ENCODE results near the gene NOB1. TPM values are rescaled to one million over a fixed set of nuclear protein-coding genes. Genes with fewer than 3 reads are reported as not detected.

The NOB1 gene
- total RNA-seq, 1 experiment from 2014 or later = 101 TPM

- Histone ChIP-seq H2BK15ac (ENCODE audit: low read depth, low read length) (no peak overlapping the region), H4K5ac (ENCODE audit: insufficient read length, low read depth, low read length) (no peak overlapping the region), H2BK12ac (ENCODE audit: insufficient read length, low read depth, low read length) (no peak overlapping the region), H4K91ac (ENCODE audit: insufficient read length, low read depth, low read length) (no peak overlapping the region), H3K14ac (ENCODE audit: insufficient read depth, low read length) (no peak overlapping the region), H2AFZ (ENCODE audit: low read length) (no peak overlapping the region), H2BK120ac (ENCODE audit: low read depth, low read length, poor library complexity, severe bottlenecking) (no peak overlapping the region), H3K9me3 (ENCODE audit: control insufficient read depth, low read depth, low read length) (no peaks in the 10 kb centered on the region), H3K56ac (ENCODE audit: insufficient read length, low read depth, low read length) (no peak overlapping the region), H3K27ac (ENCODE audit: insufficient read length, low read depth, low read length) (no peak overlapping the region), H3T11ph (ENCODE audit: low read length) (no peak overlapping the region), H3K23me2 (ENCODE audit: insufficient read length, low read depth, low read length, poor library complexity, severe bottlenecking) (no peaks in the 10 kb centered on the region), H3K4ac (ENCODE audit: low read depth, low read length) (no peak overlapping the region), H3K18ac (ENCODE audit: insufficient read length, low read depth, low read length) (no peak overlapping the region), H4K20me1 (ENCODE audit: control insufficient read depth, insufficient read depth, insufficient read length) (no peaks in the 10 kb centered on the region), H3K4me2 (ENCODE audit: insufficient read depth, insufficient read length, low read length) (no peak overlapping the region), H2BK20ac (ENCODE audit: low read depth, low read length, poor library complexity, severe bottlenecking) (no peak overlapping the region), H3K27me3 (ENCODE audit: insufficient read depth, low read length) (no peaks in the 10 kb centered on the region), H4K8ac (replicated peaks; ENCODE audit: insufficient read length, low read depth, low read length) (no peak overlapping the region), H3K23ac (ENCODE audit: insufficient read length, low read depth, low read length) (no peak overlapping the region), H3K4me1 (ENCODE audit: insufficient read depth, low read length) (no peaks in the 10 kb centered on the region), H3K79me2 (ENCODE audit: insufficient read depth, low read length) (peaks cover 5% of the 10 kb centered on the region; the same call in 1 of the 2 replicates), H3K9ac (ENCODE audit: extremely low read depth, insufficient read length, low read length) (no peak overlapping the region), H3K79me1 (ENCODE audit: insufficient read depth, low read depth, low read length, poor library complexity, severe bottlenecking) (no peaks in the 10 kb centered on the region), H2BK5ac (ENCODE audit: insufficient read length, low read length) (no peak overlapping the region), H2AK5ac (ENCODE audit: insufficient read length, low read length) (no peak overlapping the region)
- Mint-ChIP-seq H3K4me3 (no peak overlapping the region), H3K36me3 (ENCODE audit: insufficient read depth in 1 of 3, low read depth in 3 of 3) (peaks cover 2 to 11% (median 8%) of the 10 kb centered on the region in 3 experiments; a peak in 3 of 7 replicates), H3K27me3 (ENCODE audit: low read depth) (no peaks in the 10 kb centered on the region), H3K27ac (no peak overlapping the region), H3K9me3 (peaks cover 0 to 5% of the 10 kb centered on the region in 2 experiments; a peak in 2 of 5 replicates), H3K4me1 (peaks cover 6 to 8% of the 10 kb centered on the region in 2 experiments; a peak in 3 of 4 replicates)
- no peak for DNase-seq
- no peak for TF ChIP-seq CTCF (conservative IDR thresholded peaks at IDR 0.05)
Measured at GRCh38 chr16:69775563-69775962, 20.8 kb upstream of the NOB1 start.

Data from H9 (cell line).